K562 (cell line): ENCODE results near the gene RPL28. TPM values are rescaled to one million over a fixed set of nuclear protein-coding genes. Genes with fewer than 3 reads are reported as not detected.

Source experiments
- FOXK1 ChIP-seq: sonication (generic); formaldehyde crosslinking; IDR thresholded peaks from 2 replicates; pipeline ENCODE4 v1.8.0; 2022; ENCODE audit warnings: missing genetic modification reagents, mild to moderate bottlenecking, borderline replicate concordance
- GABPB1 ChIP-seq: sonication (generic); formaldehyde crosslinking; IDR thresholded peaks from 2 replicates; pipeline ENCODE4 v1.8.0; 2022; ENCODE audit warnings: mild to moderate bottlenecking, missing genetic modification reagents
- HDAC8 ChIP-seq: fragments of 450-650 bp; IDR thresholded peaks from 2 replicates; pipeline ENCODE4 v1.6.1; 2016; ENCODE audit warnings: mild to moderate bottlenecking, missing genetic modification characterization, moderate library complexity, missing compliant biosample characterization
- HMG20A ChIP-seq: fragments of 450-650 bp; formaldehyde crosslinking; conservative IDR thresholded peaks from 2 replicates; pipeline ENCODE4 v1.4.0; 2020; ENCODE audit warnings: mild to moderate bottlenecking, mixed read lengths
- HOXB6 ChIP-seq: fragments of 250-450 bp; sonication (Bioruptor Pico); IDR thresholded peaks from 2 replicates; pipeline ENCODE4 v1.5.1; 2022; ENCODE audit warnings: mild to moderate bottlenecking, borderline replicate concordance
- POLR2AphosphoS2 ChIP-seq: IDR thresholded peaks from 2 replicates; pipeline ENCODE4 v1.6.1; 2012; ENCODE audit warnings: low read length, improper control_type of control experiment
- SNIP1 ChIP-seq: fragments of 450-650 bp; IDR thresholded peaks from 2 replicates; pipeline ENCODE4 v1.7.1; 2017; ENCODE audit warnings: low read depth, mild to moderate bottlenecking
- SREBF2 ChIP-seq: sonication (generic); formaldehyde crosslinking; IDR thresholded peaks from 2 replicates; pipeline ENCODE4 v1.4.0; 2020; ENCODE audit warnings: mild to moderate bottlenecking, missing genetic modification reagents
- STAT6 ChIP-seq: sonication (generic); formaldehyde crosslinking; IDR thresholded peaks from 2 replicates; pipeline ENCODE4 v1.8.1; 2023; ENCODE audit warnings: mild to moderate bottlenecking, missing genetic modification reagents
- SUPT5H ChIP-seq: fragments of 450-650 bp; IDR thresholded peaks from 2 replicates; pipeline ENCODE4 v1.6.1; 2016
- TBP ChIP-seq: optimal IDR thresholded peaks from 2 replicates; pipeline ENCODE3; 2011; ENCODE audit warnings: low read depth, low read length, improper control_type of control experiment
- UBTF ChIP-seq, 2 experiments: IDR thresholded peaks; 2 replicates each; pipeline ENCODE4 v1.6.1; 2012; ENCODE audit warnings: improper control_type of control experiment in 2 of 2, low read depth in 2 of 2, low read length in 2 of 2, borderline replicate concordance in 1 of 2
- ZNF584 ChIP-seq: fragments of 200-800 bp; sonication (Bioruptor generic); IDR thresholded peaks from 2 replicates; pipeline ENCODE4 v1.6.1; 2016; ENCODE audit warnings: low read depth, mild to moderate bottlenecking, missing genetic modification characterization, missing compliant biosample characterization
- ZZZ3 ChIP-seq: fragments of 450-650 bp; IDR thresholded peaks from 2 replicates; pipeline ENCODE4 v1.6.1; 2016; ENCODE audit warnings: antibody characterized with exemption, mild to moderate bottlenecking, moderate library complexity
- polyA plus RNA-seq, 8 experiments: library from polyadenylated mRNA; depleted of rRNA in 4 of 8; stranded (reverse) in 5 of 8; unstranded in 3 of 8; fragments of >200 nt; fragmentation: Nextera tagmentation in 2 of 8; fragmentation: Illumina TruSeq in 1 of 8; extraction: Ambion mirVana in 2 of 8; extraction: Trizol in 1 of 8; gene quantifications; 2 replicates each; pipeline versions ENCODE4 v1.2.1 to v1.2.3, GENCODE V29; 2011 to 2014; ENCODE audit warnings: inconsistent platforms in 1 of 8, missing spikeins in 1 of 8
- total RNA-seq, 7 experiments: library from RNA; depleted of rRNA in 6 of 7; stranded (reverse); fragments of >200 nt in 6 of 7; fragmentation: Illumina TruSeq in 2 of 7; extraction: Trizol in 2 of 7; gene quantifications; 2 replicates each; pipeline versions ENCODE4 v1.2.1 to v1.2.3, GENCODE V29; 2011 to 2021; ENCODE audit warnings: low replicate concordance in 1 of 7
- TF ChIP-seq, protein P1 (sequence below): fragments of 250-450 bp; sonication (Bioruptor Pico); IDR thresholded peaks from 2 replicates; pipeline ENCODE4 v1.8.0; 2021; ENCODE audit warnings: moderate library complexity, mild to moderate bottlenecking, inconsistent platforms
- TF ChIP-seq, protein P2 (sequence below): fragments of 250-450 bp; sonication (Bioruptor Pico); IDR thresholded peaks from 2 replicates; pipeline ENCODE4 v1.4.0; 2020

Gene RPL28
- total and polyA plus RNA-seq, 9 of the 15 experiments (the other 6 are each of a cell fraction or from before 2014, with no cell fraction given) = 124 to 3,106 (median 622) TPM

DNA sequence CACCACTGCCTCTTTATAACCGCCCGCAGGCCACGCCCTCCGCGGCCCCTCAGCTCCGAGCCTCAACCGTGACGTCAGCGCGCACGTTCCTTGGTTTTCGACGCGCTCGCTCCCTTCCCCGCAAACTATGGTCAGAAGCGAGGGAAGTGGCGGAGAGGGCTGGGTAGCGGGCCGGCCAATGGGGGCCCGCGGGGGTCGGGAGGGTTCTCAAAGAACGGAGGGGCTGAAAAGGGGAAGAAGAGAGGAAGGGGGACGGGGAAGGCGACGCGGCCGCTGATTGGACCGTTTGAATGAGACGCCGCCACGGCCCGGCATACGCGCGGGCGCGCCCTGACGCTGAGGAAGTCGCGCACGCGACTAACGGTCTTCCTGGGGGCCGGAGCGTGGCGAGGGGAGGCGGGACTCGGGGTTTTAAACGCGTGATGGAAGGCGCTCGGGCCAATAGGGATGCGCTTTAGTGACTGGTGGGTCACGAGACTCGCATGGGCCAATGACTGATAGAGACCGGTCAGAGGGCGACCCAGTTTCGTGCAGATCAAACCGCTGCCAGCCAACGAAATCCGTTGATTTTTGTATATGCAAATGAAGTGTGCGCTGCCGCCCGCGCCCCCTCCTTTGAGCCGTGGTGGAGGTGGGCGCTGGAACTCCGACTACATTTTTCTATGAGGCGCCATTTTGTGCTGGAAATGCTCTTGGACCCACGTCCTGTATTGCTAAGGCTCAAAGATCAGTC is 22.2 kb downstream of the RPL28 start (continued):
- no peak for TF ChIP-seq POLR2AphosphoS2
- peak; percentile 88 for TF ChIP-seq SUPT5H
- no peak for TF ChIP-seq HOXB6 (CRISPR knock-in tag)
- TF ChIP-seq, protein P1, sequence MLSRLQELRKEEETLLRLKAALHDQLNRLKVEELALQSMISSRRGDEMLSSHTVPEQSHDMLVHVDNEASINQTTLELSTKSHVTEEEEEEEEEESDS (CRISPR knock-in tag) = no peak
- TF ChIP-seq, protein P2, sequence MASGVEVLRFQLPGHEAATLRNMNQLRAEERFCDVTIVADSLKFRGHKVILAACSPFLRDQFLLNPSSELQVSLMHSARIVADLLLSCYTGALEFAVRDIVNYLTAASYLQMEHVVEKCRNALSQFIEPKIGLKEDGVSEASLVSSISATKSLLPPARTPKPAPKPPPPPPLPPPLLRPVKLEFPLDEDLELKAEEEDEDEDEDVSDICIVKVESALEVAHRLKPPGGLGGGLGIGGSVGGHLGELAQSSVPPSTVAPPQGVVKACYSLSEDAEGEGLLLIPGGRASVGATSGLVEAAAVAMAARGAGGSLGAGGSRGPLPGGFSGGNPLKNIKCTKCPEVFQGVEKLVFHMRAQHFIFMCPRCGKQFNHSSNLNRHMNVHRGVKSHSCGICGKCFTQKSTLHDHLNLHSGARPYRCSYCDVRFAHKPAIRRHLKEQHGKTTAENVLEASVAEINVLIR (CRISPR knock-in tag) = peak; percentile 81
- TF ChIP-seq GABPB1 = peak; percentile 84
- no peak for TF ChIP-seq ZNF584
- TF ChIP-seq FOXK1 (CRISPR knock-in tag) = no peak
- no peak for TF ChIP-seq STAT6 (CRISPR knock-in tag)
- no peak for TF ChIP-seq SNIP1
- no peak for TF ChIP-seq ZZZ3
- TF ChIP-seq HDAC8 (tag) = no peak
- no peak for TF ChIP-seq SREBF2 (CRISPR knock-in tag)
- TF ChIP-seq UBTF (IDR thresholded peaks at IDR 0.05; ENCODE audit: borderline replicate concordance in 1 of 2, low read depth in 2 of 2, low read length in 2 of 2) = no peak
- no peak for TF ChIP-seq HMG20A (CRISPR knock-in tag)
- no peak for TF ChIP-seq TBP
